Subcutaneous abdominal adipose tissue (tissue), 5 donors: Measurements from ENCODE around the gene MFRP.

Experiments
- H3K27ac ChIP-seq: one replicate; pipeline ENCODE4 v1.7.0; 2013; ENCODE audit warnings: low read depth, mild to moderate bottlenecking, inconsistent platforms, low read length, moderate library complexity
- H3K27me3 ChIP-seq, 5 donors: one replicate each; pipeline ENCODE4 v1.7.0; 2013; ENCODE audit warnings: low read length in 5 of 5, inconsistent platforms in 1 of 5; ENCODE audit not compliant: control insufficient read depth in 5 of 5, insufficient read depth in 4 of 5
- H3K36me3 ChIP-seq, 5 donors: one replicate each; pipeline ENCODE4 v1.7.0; 2013; ENCODE audit warnings: low read length in 5 of 5; ENCODE audit not compliant: control insufficient read depth in 5 of 5, insufficient read depth in 5 of 5
- H3K4me1 ChIP-seq, 5 donors: one replicate each; pipeline ENCODE4 v1.7.0; 2013; ENCODE audit warnings: low read length in 5 of 5, mild to moderate bottlenecking in 3 of 5, moderate library complexity in 1 of 5; ENCODE audit not compliant: control insufficient read depth in 5 of 5, insufficient read depth in 5 of 5
- H3K4me3 ChIP-seq, 5 donors: one replicate each; pipeline ENCODE4 v1.7.0; 2013; ENCODE audit warnings: low read length in 5 of 5, low read depth in 1 of 5
- H3K9ac ChIP-seq, 5 donors: one replicate each; pipeline ENCODE4 v1.7.0; 2013; ENCODE audit warnings: low read length in 5 of 5, mild to moderate bottlenecking in 4 of 5, moderate library complexity in 3 of 5
- H3K9me3 ChIP-seq, 5 donors: one replicate each; pipeline ENCODE4 v1.7.0; 2013; ENCODE audit warnings: low read length in 5 of 5; ENCODE audit not compliant: control insufficient read depth in 5 of 5
- donor health status: healthy.
- donor health status: healthy.
- donor health status: healthy.
- donor health status: healthy.
- donor health status: healthy.

The MFRP gene

GRCh38 chr11:119380160-119380826 lies 33.8 kb upstream of the MFRP start:
- peaks cover 7 to 31% (median 27%) of the 10 kb centered on the region in 5 donors for H3K4me1 ChIP-seq
- no peak overlapping the region for H3K27ac ChIP-seq
- no peaks in the 10 kb centered on the region for H3K27me3 ChIP-seq
- peak overlapping the region in 1 of 5 donors; percentile 64 for H3K4me3 ChIP-seq
- H3K9ac ChIP-seq = no peak overlapping the region
- no peaks in the 10 kb centered on the region for H3K9me3 ChIP-seq
- no peaks in the 10 kb centered on the region for H3K36me3 ChIP-seq

- no peaks in the 10 kb centered on the region for H3K27me3 ChIP-seq
- H3K36me3 ChIP-seq = no peaks in the 10 kb centered on the region
- peaks cover 14 to 44% (median 39%) of the 10 kb centered on the region in 5 donors for H3K4me1 ChIP-seq
- no peak overlapping the region for H3K4me3 ChIP-seq
- H3K9ac ChIP-seq = no peak overlapping the region
- no peaks in the 10 kb centered on the region for H3K9me3 ChIP-seq
- H3K27ac ChIP-seq = no peak overlapping the region
Observed at GRCh38 chr11:119378851-119379465, 32.5 kb upstream of the MFRP start.

GRCh38 chr11:119377961-119378667 lies 31.6 kb upstream of the MFRP start:
- H3K27me3 ChIP-seq = no peaks in the 10 kb centered on the region
- no peak overlapping the region for H3K27ac ChIP-seq
- no peak overlapping the region for H3K4me3 ChIP-seq
- H3K9ac ChIP-seq = no peak overlapping the region
- peaks cover 14 to 50% (median 39%) of the 10 kb centered on the region in 5 donors for H3K4me1 ChIP-seq
- H3K9me3 ChIP-seq = no peaks in the 10 kb centered on the region
- H3K36me3 ChIP-seq = no peaks in the 10 kb centered on the region

GRCh38 chr11:119377112-119377901 lies 30.8 kb upstream of the MFRP start:
- Histone ChIP-seq H3K9me3 (no peaks in the 10 kb centered on the region), H3K9ac (no peak overlapping the region), H3K4me3 (no peak overlapping the region), H3K4me1 (peaks cover 14 to 54% (median 42%) of the 10 kb centered on the region in 5 donors), H3K36me3 (no peaks in the 10 kb centered on the region), H3K27ac (no peak overlapping the region), H3K27me3 (no peaks in the 10 kb centered on the region)

GRCh38 chr11:119376197-119376847 lies 29.8 kb upstream of the MFRP start:
- peak overlapping the region in 1 of 5 donors; percentile 6 for H3K4me3 ChIP-seq
- peaks cover 13 to 55% (median 45%) of the 10 kb centered on the region in 5 donors for H3K4me1 ChIP-seq
- no peak overlapping the region for H3K9ac ChIP-seq
- H3K27ac ChIP-seq = peak overlapping the region; percentile 57
- H3K27me3 ChIP-seq = no peaks in the 10 kb centered on the region
- no peaks in the 10 kb centered on the region for H3K36me3 ChIP-seq
- no peaks in the 10 kb centered on the region for H3K9me3 ChIP-seq

- H3K4me3 ChIP-seq = peak overlapping the region in 1 of 5 donors; percentile 6
- H3K27ac ChIP-seq = peak overlapping the region; percentile 57
Observed at GRCh38 chr11:119375337-119376196, 29.1 kb upstream of the MFRP start.

GRCh38 chr11:119374632-119375336 lies 28.3 kb upstream of the MFRP start:
- no peaks in the 10 kb centered on the region for H3K36me3 ChIP-seq
- H3K27ac ChIP-seq = peak overlapping the region; percentile 57
- H3K9ac ChIP-seq = peak overlapping the region in 1 of 5 donors; percentile 29
- H3K27me3 ChIP-seq = no peaks in the 10 kb centered on the region
- H3K4me3 ChIP-seq = no peak overlapping the region
- no peaks in the 10 kb centered on the region for H3K9me3 ChIP-seq
- peaks cover 14 to 60% (median 50%) of the 10 kb centered on the region in 5 donors for H3K4me1 ChIP-seq

More at GRCh38 chr11:119375337-119376196, 29.1 kb upstream of the MFRP start:
- peaks cover 13 to 55% (median 45%) of the 10 kb centered on the region in 5 donors for H3K4me1 ChIP-seq
- no peaks in the 10 kb centered on the region for H3K27me3 ChIP-seq
- H3K36me3 ChIP-seq = no peaks in the 10 kb centered on the region
- H3K9me3 ChIP-seq = no peaks in the 10 kb centered on the region
- no peak overlapping the region for H3K9ac ChIP-seq

- Histone ChIP-seq H3K4me3 (no peak overlapping the region), H3K27ac (no peak overlapping the region), H3K27me3 (no peaks in the 10 kb centered on the region), H3K9ac (no peak overlapping the region), H3K9me3 (no peaks in the 10 kb centered on the region), H3K4me1 (peaks cover 14 to 65% (median 50%) of the 10 kb centered on the region in 5 donors), H3K36me3 (no peaks in the 10 kb centered on the region)
Observed at GRCh38 chr11:119373921-119374631, 27.6 kb upstream of the MFRP start.
